GM12878 (cell line): ENCODE results near the gene PLCB4. TPM values are rescaled to one million over a fixed set of nuclear protein-coding genes. Genes with fewer than 3 reads are reported as not detected.

ENCODE experiments used
- ATAC-seq: fragments of 200-7000 bp; cut with Tn5 transposase; 3 replicates; pipeline ENCODE4 v1.9.1; 2020; ENCODE audit warnings: mild to moderate bottlenecking, moderate library complexity
- BruUV-seq: library from RNA; stranded (reverse); fragments of 400-500 nt; replicated peaks from 2 replicates; lab custom pipeline; 2021; lab: Mats Ljungman, UMichigan
- CTCF ChIA-PET: fragments of 300-600 bp; sonication (Branson Sonifier 250); formaldehyde crosslinking; extraction: SDS; loops from one replicate; lab custom pipeline; 2021; ENCODE audit warnings: inconsistent platforms; lab: Yijun Ruan, JAX
- POLR2A ChIA-PET: fragments of 350-600 bp; formaldehyde crosslinking; extraction: SDS; loops from one replicate; lab custom pipeline; 2021; ENCODE audit warnings: inconsistent platforms; lab: Charles Lee
- RAD21 ChIA-PET: fragments of 300-600 bp; sonication (Branson Sonifier 250); formaldehyde crosslinking; loops from one replicate; lab custom pipeline; 2023; ENCODE audit warnings: antibody characterized with exemption; ENCODE audit not compliant: unreplicated experiment; lab: Charles Lee
- SMC1A ChIA-PET: fragments of 300-600 bp; sonication (Branson Sonifier 250); formaldehyde crosslinking; loops from one replicate; lab custom pipeline; 2023; ENCODE audit not compliant: unreplicated experiment, uncharacterized antibody; lab: Charles Lee
- DNase-seq: peaks from one replicate; pipeline ENCODE4 v3.0.0-alpha.2; 2011; ENCODE audit warnings: low read depth, low spot score
- FAIRE-seq: peaks from 3 replicates; lab custom pipeline; 2011; peaks lifted over from hg19 to GRCh38; lab: Jason Lieb, UNC
- H2AFZ ChIP-seq: 2 replicates; pipeline ENCODE4 v1.6.0; 2011; ENCODE audit warnings: low read depth, low read length, control low read depth; ENCODE audit not compliant: control insufficient read depth
- H3K27ac ChIP-seq: 2 replicates; pipeline ENCODE4 v1.5.1; 2011; ENCODE audit warnings: control low read depth; ENCODE audit not compliant: control insufficient read depth, insufficient read depth
- H3K27me3 ChIP-seq, 2 experiments: replicated peaks in 1 of 2; 2 replicates each; pipeline versions ENCODE4 v1.6.0 to v1.6.1; 2011; ENCODE audit warnings: low read length in 1 of 2; ENCODE audit not compliant: control insufficient read depth in 2 of 2, insufficient read depth in 2 of 2
- H3K36me3 ChIP-seq, 2 experiments: 2 replicates each; pipeline ENCODE4 v1.5.1; 2011; ENCODE audit warnings: low read length in 1 of 2; ENCODE audit not compliant: control insufficient read depth in 2 of 2, insufficient read depth in 2 of 2
- H3K4me1 ChIP-seq: 2 replicates; pipeline ENCODE4 v1.6.1; 2011; ENCODE audit warnings: mild to moderate bottlenecking, low read length, moderate library complexity, mixed read lengths; ENCODE audit not compliant: control insufficient read depth, insufficient read depth
- H3K4me2 ChIP-seq: 2 replicates; pipeline ENCODE4 v1.6.0; 2011; ENCODE audit warnings: control low read depth; ENCODE audit not compliant: control insufficient read depth, insufficient read depth
- H3K4me3 ChIP-seq: fragments of 200-600 bp; sonication (generic); 2 replicates; pipeline ENCODE4 v1.5.1; 2016
- H3K79me2 ChIP-seq: 2 replicates; pipeline ENCODE4 v1.6.0; 2011; ENCODE audit warnings: low read length; ENCODE audit not compliant: control insufficient read depth, insufficient read depth
- H3K9ac ChIP-seq: 2 replicates; pipeline ENCODE4 v1.8.0; 2011; ENCODE audit warnings: low read length, control low read depth, mixed read lengths; ENCODE audit not compliant: control insufficient read depth, insufficient read depth
- H3K9me3 ChIP-seq: replicated peaks from 3 replicates; pipeline ENCODE4 v1.5.1; 2011; ENCODE audit warnings: mild to moderate bottlenecking, low read length; ENCODE audit not compliant: control insufficient read depth, insufficient read depth
- H4K20me1 ChIP-seq: 2 replicates; pipeline ENCODE4 v1.6.0; 2011; ENCODE audit not compliant: control insufficient read depth, insufficient read depth
- CREM ChIP-seq: IDR thresholded peaks from 2 replicates; pipeline ENCODE4 v1.6.1; 2014; ENCODE audit warnings: antibody characterized with exemption, low read depth
- FOXK2 ChIP-seq: fragments of 450-650 bp; IDR thresholded peaks from 2 replicates; pipeline ENCODE4 v1.6.1; 2017; ENCODE audit warnings: mild to moderate bottlenecking, moderate library complexity
- IRF4 ChIP-seq: IDR thresholded peaks from 2 replicates; pipeline ENCODE4 v1.6.1; 2011; ENCODE audit warnings: low read depth, low read length
- JUND ChIP-seq: IDR thresholded peaks from 2 replicates; pipeline ENCODE4 v1.6.1; 2012; ENCODE audit warnings: low read depth, mild to moderate bottlenecking, low read length, improper control_type of control experiment, moderate library complexity
- MYC ChIP-seq: IDR thresholded peaks from 2 replicates; pipeline ENCODE4 v1.6.1; 2011; ENCODE audit warnings: mild to moderate bottlenecking, low read length, moderate library complexity, inconsistent platforms; ENCODE audit not compliant: insufficient read depth, insufficient replicate concordance, insufficient read length, severe bottlenecking
- NFYB ChIP-seq: IDR thresholded peaks from 2 replicates; pipeline ENCODE4 v1.6.1; 2011; ENCODE audit warnings: low read depth, mild to moderate bottlenecking, low read length, improper control_type of control experiment, moderate library complexity; ENCODE audit not compliant: insufficient read depth
- NRF1 ChIP-seq: conservative IDR thresholded peaks from 2 replicates; pipeline ENCODE4 v1.6.1; 2011; ENCODE audit warnings: mild to moderate bottlenecking, low read depth, low read length, improper control_type of control experiment
- SMAD5 ChIP-seq: IDR thresholded peaks from 2 replicates; pipeline ENCODE4 v1.6.1; 2016; ENCODE audit warnings: antibody characterized with exemption, low read depth
- TCF3 ChIP-seq: IDR thresholded peaks from 2 replicates; pipeline ENCODE4 v1.6.1; 2012; ENCODE audit warnings: low read depth, mild to moderate bottlenecking, low read length, borderline replicate concordance; ENCODE audit not compliant: insufficient read depth
- WGBS: methylation state at CpG from one replicate; pipeline ENCODE4 v1.1.6; 2016; ENCODE audit warnings: low lambda C conversion rate; ENCODE audit not compliant: insufficient replicate concordance, insufficient coverage; ENCODE audit errors: missing lambda C conversion rate; 5-methylcytosine and 5-hydroxymethylcytosine counted together
- in situ Hi-C: fragments of 300-500 bp; cut with MboI; formaldehyde crosslinking; loops from 9 replicates; pipeline ENCODE4 v1.14.3; 2018; ENCODE audit warnings: mixed read lengths
- intact Hi-C: fragments of 100-400 bp; cut with micrococcal nuclease; formaldehyde crosslinking; loops from one replicate; pipeline ENCODE4 v1.14.2; 2022; ENCODE audit not compliant: unreplicated experiment
- polyA plus RNA-seq, 11 experiments: library from polyadenylated mRNA; depleted of rRNA in 4 of 11; unstranded in 6 of 11; stranded (reverse) in 5 of 11; fragments of >200 nt; fragmentation: Nextera tagmentation in 4 of 11; fragmentation: Illumina TruSeq in 1 of 11; extraction: Ambion mirVana in 4 of 11; extraction: Trizol in 1 of 11; gene quantifications; 1 replicate in 1 of 11; 2 replicates in 10 of 11; pipeline versions ENCODE4 v1.2.1 to v1.2.3, GENCODE V29; 2011 to 2016; ENCODE audit warnings: inconsistent platforms in 2 of 11, missing spikeins in 2 of 11, low read depth in 1 of 11
- total RNA-seq, 4 experiments: library from RNA; depleted of rRNA in 3 of 4; stranded (reverse); fragments of >200 nt in 3 of 4; fragmentation: Illumina TruSeq in 1 of 4; extraction: Trizol in 1 of 4; gene quantifications; 2 replicates each; pipeline versions ENCODE4 v1.2.1 to v1.2.3, GENCODE V29; 2013 to 2021
- TF ChIP-seq, protein P1 (sequence below): IDR thresholded peaks from 2 replicates; pipeline ENCODE4 v1.6.1; 2012; ENCODE audit warnings: low read depth, low read length, improper control_type of control experiment
- TF ChIP-seq, protein P2 (sequence below): fragments of 450-650 bp; IDR thresholded peaks from 2 replicates; pipeline ENCODE4 v1.6.1; 2017; ENCODE audit warnings: mild to moderate bottlenecking, moderate library complexity
- TF ChIP-seq, protein P3 (sequence below): fragments of 450-650 bp; IDR thresholded peaks from 2 replicates; pipeline ENCODE4 v1.6.1; 2014; ENCODE audit warnings: mild to moderate bottlenecking

The PLCB4 gene
- total and polyA plus RNA-seq, 10 of the 15 experiments (the other 5 are each of a cell fraction or from before 2014, with no cell fraction given): not detected

DNA sequence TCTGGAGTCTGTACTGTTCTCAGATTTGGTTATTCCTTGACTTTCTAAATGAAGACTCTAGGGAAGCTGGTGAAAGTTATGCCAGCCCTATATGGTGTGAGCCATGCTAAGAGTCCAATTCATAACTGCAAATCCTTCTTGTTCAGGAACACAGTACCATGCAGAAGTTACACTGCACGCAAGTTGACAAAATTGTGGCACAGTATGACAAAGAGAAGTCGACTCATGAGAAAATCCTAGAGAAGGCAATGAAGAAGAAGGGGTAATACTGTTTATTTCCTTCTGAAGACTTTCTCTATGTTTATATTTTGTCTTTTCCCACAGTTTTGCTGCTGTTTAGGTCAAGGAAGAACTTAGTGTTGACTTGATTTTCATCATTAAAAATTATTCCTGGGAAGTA is 384.3 kb downstream of the PLCB4 start:
- FAIRE-seq (no peak), ATAC-seq (no peak), DNase-seq (no peak)
- no TSS peak for BruUV-seq
- SMC1A ChIA-PET: no interaction called here
- H3K27me3 ChIP-seq: no peaks in the 10 kb centered on the region
- TF ChIP-seq, protein P1, sequence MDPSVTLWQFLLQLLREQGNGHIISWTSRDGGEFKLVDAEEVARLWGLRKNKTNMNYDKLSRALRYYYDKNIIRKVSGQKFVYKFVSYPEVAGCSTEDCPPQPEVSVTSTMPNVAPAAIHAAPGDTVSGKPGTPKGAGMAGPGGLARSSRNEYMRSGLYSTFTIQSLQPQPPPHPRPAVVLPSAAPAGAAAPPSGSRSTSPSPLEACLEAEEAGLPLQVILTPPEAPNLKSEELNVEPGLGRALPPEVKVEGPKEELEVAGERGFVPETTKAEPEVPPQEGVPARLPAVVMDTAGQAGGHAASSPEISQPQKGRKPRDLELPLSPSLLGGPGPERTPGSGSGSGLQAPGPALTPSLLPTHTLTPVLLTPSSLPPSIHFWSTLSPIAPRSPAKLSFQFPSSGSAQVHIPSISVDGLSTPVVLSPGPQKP: no peak
- no peak for TF ChIP-seq TCF3
- no peak for TF ChIP-seq SMAD5
- H3K4me2 ChIP-seq: no peak overlapping the region
- H3K36me3 ChIP-seq: no peaks in the 10 kb centered on the region
- H3K27ac ChIP-seq: no peak overlapping the region
- POLR2A ChIA-PET: no interaction called here
- no peaks in the 10 kb centered on the region for H4K20me1 ChIP-seq
- CTCF ChIA-PET: no interaction called here
- RAD21 ChIA-PET: no interaction called here
- H3K4me3 ChIP-seq: no peak overlapping the region
- peaks cover 1% of the 10 kb centered on the region; the same call in 2 of the 3 replicates for H3K9me3 ChIP-seq
- intact Hi-C loops: no loop called here
- no peak overlapping the region for H2AFZ ChIP-seq
- WGBS: 0% methylated on average over 2 of the region's 2 CpGs
- H3K4me1 ChIP-seq: peaks cover 13% of the 10 kb centered on the region
- H3K9ac ChIP-seq: no peak overlapping the region
- in situ Hi-C loops: no loop called here
- H3K79me2 ChIP-seq: no peaks in the 10 kb centered on the region

DNA sequence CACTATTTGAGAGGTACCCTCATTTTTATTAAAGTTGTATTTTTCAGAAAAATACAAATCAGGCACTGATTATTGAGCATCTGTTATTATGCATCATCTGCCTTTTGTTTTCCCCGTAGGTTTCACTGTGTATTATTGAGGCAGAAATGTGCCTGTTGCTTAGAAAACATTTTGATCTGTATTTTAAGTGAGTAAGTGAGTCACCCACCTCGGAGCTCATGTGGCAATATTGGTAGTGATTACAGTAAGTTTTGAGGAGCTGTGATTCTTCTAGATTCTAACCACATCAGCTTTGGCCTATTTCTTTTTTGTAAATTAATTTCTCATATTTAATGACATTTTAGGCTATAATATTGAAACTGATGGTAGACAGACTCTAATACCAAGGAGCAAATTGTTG is 385.9 kb downstream of the PLCB4 start:
- Histone ChIP-seq H3K36me3 (no peaks in the 10 kb centered on the region), H3K4me1 (peaks cover 13% of the 10 kb centered on the region), H2AFZ (no peak overlapping the region), H3K9me3 (no peaks in the 10 kb centered on the region; the same call in 2 of the 3 replicates), H3K27me3 (no peaks in the 10 kb centered on the region), H4K20me1 (no peaks in the 10 kb centered on the region), H3K4me3 (no peak overlapping the region), H3K4me2 (no peak overlapping the region), H3K9ac (no peak overlapping the region), H3K27ac (no peak overlapping the region), H3K79me2 (no peaks in the 10 kb centered on the region)
- POLR2A ChIA-PET: no interaction called here
- SMC1A ChIA-PET: no interaction called here
- 0% methylated on average over 2 of the region's 2 CpGs for WGBS
- DNase-seq: no peak
- intact Hi-C loops (no loop called here), in situ Hi-C loops (loop anchor here (5.0 kb wide), 1 partner anchor 158 kb away; no protein-coding TSS in a partner anchor)
- no TSS peak for BruUV-seq
- no peak for ATAC-seq
- FAIRE-seq: no peak
- CTCF ChIA-PET: no interaction called here
- RAD21 ChIA-PET: no interaction called here
- TF ChIP-seq NFYB (no peak), MYC (no peak), FOXK2 (no peak), IRF4 (no peak), JUND (no peak), NRF1 (no peak), CREM (no peak)
- TF ChIP-seq, protein P2, sequence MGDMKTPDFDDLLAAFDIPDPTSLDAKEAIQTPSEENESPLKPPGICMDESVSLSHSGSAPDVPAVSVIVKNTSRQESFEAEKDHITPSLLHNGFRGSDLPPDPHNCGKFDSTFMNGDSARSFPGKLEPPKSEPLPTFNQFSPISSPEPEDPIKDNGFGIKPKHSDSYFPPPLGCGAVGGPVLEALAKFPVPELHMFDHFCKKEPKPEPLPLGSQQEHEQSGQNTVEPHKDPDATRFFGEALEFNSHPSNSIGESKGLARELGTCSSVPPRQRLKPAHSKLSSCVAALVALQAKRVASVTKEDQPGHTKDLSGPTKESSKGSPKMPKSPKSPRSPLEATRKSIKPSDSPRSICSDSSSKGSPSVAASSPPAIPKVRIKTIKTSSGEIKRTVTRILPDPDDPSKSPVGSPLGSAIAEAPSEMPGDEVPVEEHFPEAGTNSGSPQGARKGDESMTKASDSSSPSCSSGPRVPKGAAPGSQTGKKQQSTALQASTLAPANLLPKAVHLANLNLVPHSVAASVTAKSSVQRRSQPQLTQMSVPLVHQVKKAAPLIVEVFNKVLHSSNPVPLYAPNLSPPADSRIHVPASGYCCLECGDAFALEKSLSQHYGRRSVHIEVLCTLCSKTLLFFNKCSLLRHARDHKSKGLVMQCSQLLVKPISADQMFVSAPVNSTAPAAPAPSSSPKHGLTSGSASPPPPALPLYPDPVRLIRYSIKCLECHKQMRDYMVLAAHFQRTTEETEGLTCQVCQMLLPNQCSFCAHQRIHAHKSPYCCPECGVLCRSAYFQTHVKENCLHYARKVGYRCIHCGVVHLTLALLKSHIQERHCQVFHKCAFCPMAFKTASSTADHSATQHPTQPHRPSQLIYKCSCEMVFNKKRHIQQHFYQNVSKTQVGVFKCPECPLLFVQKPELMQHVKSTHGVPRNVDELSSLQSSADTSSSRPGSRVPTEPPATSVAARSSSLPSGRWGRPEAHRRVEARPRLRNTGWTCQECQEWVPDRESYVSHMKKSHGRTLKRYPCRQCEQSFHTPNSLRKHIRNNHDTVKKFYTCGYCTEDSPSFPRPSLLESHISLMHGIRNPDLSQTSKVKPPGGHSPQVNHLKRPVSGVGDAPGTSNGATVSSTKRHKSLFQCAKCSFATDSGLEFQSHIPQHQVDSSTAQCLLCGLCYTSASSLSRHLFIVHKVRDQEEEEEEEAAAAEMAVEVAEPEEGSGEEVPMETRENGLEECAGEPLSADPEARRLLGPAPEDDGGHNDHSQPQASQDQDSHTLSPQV: no peak
- TF ChIP-seq, protein P3, sequence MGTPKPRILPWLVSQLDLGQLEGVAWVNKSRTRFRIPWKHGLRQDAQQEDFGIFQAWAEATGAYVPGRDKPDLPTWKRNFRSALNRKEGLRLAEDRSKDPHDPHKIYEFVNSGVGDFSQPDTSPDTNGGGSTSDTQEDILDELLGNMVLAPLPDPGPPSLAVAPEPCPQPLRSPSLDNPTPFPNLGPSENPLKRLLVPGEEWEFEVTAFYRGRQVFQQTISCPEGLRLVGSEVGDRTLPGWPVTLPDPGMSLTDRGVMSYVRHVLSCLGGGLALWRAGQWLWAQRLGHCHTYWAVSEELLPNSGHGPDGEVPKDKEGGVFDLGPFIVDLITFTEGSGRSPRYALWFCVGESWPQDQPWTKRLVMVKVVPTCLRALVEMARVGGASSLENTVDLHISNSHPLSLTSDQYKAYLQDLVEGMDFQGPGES: no peak
